GM21526 (cell line): ENCODE data around the gene ABCA12.

Experiments
- ATAC-seq: cut with Tn5 transposase; IDR thresholded peaks from one replicate; pipeline ENCODE4 v1.9.1; 2021; ENCODE audit warnings: moderate library complexity; ENCODE audit not compliant: unreplicated experiment, low FRiP score

The ABCA12 gene

GRCh38 chr2:215137741-215138340, 585 bp downstream of the ABCA12 start:
- no peak for ATAC-seq

DNA sequence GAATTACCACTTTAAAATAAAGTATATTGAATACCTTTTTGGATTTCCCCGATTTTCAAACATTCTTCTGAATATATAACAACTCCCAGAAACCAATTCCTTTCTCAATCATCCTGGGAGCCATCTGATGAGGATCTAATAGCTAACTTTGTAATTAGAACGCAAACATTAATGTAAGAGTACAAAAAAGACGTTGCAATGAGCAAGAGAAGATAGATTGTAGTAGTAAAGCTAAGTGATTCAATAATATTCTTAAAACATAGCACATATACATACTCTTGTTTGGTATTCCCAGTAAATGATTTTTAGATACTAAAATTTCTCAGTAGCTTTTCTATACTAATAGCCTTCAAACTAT, 1.1 kb downstream of the ABCA12 start:
- no peak for ATAC-seq

- peak; percentile 40 for ATAC-seq
Measured at GRCh38 chr2:215136669-215137328, 1.6 kb downstream of the ABCA12 start.

DNA sequence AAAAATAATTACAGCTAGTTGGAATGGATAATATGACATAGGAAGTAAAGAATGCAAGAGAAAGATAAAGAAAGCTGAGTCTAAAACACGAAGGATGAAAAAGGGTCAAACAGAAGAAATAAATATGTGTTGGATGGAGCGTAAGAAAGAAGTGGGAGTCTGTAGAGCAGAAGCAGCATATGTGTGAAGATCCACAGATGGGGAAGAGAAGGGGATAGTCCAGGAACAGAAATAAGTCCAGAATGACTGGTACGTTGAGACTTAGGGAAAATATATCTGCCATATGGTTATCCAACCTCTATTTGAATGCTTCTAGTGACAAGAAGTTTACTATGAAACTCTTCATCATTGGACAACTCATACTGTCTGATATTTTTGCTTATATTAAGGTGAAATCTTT, 18.0 kb downstream of the ABCA12 start:
- no peak for ATAC-seq

- ATAC-seq: no peak
Measured at GRCh38 chr2:215119847-215120246, 18.6 kb downstream of the ABCA12 start.

GRCh38 chr2:215110918-215111317, 27.5 kb downstream of the ABCA12 start:
- ATAC-seq: no peak

DNA sequence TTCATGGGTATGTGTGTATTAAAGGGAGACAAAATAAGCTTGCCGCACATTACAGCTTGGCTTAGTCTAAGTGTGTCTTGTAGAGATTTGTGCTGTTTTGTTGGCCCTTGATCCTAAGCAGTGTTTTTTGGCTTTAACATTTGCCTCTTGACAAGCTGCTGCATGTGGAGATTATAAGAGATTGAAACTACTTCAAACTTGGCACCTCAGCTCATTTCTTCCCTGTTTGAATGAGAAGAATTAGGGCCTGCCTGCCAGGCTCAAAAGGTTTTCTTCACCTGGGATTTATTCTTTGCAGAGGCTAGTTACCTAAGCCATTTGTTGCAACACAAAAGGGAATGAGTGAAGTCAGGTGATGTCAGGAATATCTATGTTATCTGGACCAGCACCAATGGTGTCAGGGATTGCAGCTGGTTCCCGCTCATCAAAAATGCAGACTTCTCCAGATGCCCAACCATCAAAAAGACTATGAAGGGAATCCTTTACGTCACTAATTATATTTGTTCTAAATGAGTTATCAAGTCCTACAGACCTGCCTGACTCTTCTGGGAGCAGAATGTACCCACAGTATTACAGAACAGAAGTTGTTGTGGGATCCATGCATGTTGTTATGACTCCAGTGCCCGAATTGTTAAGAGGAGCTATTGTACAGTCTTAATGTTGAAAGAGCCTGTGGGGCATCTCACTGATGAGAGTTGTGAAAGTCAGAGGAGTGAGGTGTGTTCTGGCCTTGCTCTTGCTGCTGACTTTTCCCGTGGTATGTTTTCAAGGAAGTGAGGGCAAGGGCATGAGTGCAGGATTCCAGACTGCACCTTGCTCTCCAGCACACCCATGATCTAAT, 31.0 kb downstream of the ABCA12 start:
- no peak for ATAC-seq

DNA sequence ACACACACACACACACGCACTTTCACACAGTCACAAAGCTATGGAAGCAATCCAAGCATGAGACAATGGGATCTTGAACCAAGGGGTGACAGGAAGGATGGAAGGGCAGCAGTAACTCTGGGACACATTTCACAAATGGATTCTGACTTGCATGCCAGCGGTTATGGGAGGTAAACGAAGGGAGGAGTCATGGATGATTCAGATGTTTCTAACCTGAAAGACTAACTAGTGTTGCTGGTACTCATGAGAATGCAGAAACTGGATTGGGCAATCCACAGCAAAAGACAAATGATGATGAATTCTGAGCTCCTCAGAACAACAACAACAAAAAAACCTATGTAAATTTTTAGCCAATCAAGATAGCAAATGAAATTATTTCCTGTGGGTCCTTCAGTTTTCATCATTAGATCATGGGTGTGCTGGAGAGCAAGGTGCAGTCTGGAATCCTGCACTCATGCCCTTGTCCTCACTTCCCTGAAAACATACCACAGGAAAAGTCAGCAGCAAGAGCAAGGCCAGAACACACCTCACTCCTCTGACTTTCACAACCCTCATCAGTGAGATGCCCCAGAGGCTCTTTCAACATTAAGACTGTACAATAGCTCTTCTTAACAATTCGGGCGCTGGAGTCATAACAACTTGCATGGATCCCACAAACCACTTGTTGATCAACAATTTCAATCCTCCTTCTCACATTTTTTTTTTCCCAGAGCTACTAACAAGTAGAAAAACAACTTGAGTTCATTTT, 32.6 kb downstream of the ABCA12 start:
- ATAC-seq: no peak

- no peak for ATAC-seq
Measured at GRCh38 chr2:215104226-215104625, 34.2 kb downstream of the ABCA12 start.

- ATAC-seq: no peak
Measured at GRCh38 chr2:215098875-215099274, 39.6 kb downstream of the ABCA12 start.

GRCh38 chr2:215084080-215084479, 54.3 kb downstream of the ABCA12 start:
- no peak for ATAC-seq

DNA sequence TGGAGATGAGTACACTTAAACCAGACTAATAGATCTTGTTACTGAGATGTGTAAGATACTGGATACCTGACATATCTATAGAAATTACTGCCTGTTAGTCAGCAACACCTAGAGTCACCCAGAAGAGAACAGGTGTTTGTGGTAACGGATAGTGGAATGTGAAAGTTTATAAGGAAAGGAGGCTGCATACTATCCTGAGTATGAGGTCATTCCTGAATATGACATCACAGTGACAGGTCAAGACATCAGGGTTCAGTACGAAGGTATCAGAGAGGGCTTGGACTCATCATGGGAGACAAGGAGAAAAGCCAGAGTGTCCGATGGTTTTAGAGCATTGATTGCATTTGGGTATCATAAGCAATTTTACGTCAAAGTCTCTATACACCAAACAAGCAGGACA, 55.3 kb downstream of the ABCA12 start:
- no peak for ATAC-seq

GRCh38 chr2:215082446-215082845, 56.0 kb downstream of the ABCA12 start:
- ATAC-seq: no peak

- ATAC-seq: no peak
Measured at GRCh38 chr2:215080545-215080944, 57.9 kb downstream of the ABCA12 start.

GRCh38 chr2:215071676-215072075, 66.8 kb downstream of the ABCA12 start:
- ATAC-seq: no peak

- no peak for ATAC-seq
Measured at GRCh38 chr2:215068399-215068798, 70.0 kb downstream of the ABCA12 start.

- no peak for ATAC-seq
Measured at GRCh38 chr2:215066124-215066523, 72.3 kb downstream of the ABCA12 start.

GRCh38 chr2:215063526-215063925, 74.9 kb downstream of the ABCA12 start:
- no peak for ATAC-seq

- ATAC-seq: no peak
Measured at GRCh38 chr2:215060861-215061536, 77.4 kb downstream of the ABCA12 start.

- ATAC-seq: no peak
Measured at GRCh38 chr2:215059724-215060123, 78.7 kb downstream of the ABCA12 start.
